Transverse colon (tissue), 3 donors: ENCODE data around the gene DNAJC18.

Experiments used
- EP300 ChIP-seq: sonication (generic); formaldehyde crosslinking; IDR thresholded peaks from one replicate; pipeline ENCODE4 v1.6.1; 2017; ENCODE audit warnings: antibody characterized with exemption, low read depth
- POLR2A ChIP-seq: fragments of 450-650 bp; IDR thresholded peaks from one replicate; pipeline ENCODE4 v1.6.1; 2016; ENCODE audit warnings: antibody characterized with exemption, mild to moderate bottlenecking, moderate library complexity
- TF ChIP-seq, protein P1 (sequence below), 5 experiments: fragments of 200-600 bp in 3 of 5; fragments of 450-650 bp in 2 of 5; sonication (generic) in 3 of 5; IDR thresholded peaks; 1 replicate in 2 of 5; 2 replicates in 3 of 5; pipeline ENCODE4 v1.5.1; 2016 to 2017; ENCODE audit warnings: antibody characterized with exemption in 5 of 5, inconsistent platforms in 3 of 5, mild to moderate bottlenecking in 2 of 5, moderate library complexity in 1 of 5

DNA sequence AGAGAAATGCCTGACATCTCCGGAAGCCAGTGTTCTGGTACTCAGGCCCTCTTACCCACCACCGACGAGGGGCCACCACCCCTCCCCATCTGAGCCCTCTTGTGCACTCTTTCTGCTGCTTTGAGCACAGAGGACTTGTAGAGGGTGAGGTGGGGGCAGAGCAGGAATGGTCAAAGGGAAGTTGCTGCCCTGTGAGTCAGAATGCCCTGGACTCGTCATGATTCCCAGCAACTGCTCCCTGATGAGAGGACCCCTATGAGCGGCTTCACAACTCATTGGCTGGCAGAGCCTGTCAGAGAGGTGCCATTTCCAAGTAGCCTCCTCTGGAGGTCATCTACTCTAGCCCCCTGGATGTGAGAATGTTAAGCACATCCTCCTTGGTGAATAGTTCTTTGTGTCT lies 22.4 kb upstream of the DNAJC18 start:
- no peak for TF ChIP-seq POLR2A
- TF ChIP-seq, protein P1, sequence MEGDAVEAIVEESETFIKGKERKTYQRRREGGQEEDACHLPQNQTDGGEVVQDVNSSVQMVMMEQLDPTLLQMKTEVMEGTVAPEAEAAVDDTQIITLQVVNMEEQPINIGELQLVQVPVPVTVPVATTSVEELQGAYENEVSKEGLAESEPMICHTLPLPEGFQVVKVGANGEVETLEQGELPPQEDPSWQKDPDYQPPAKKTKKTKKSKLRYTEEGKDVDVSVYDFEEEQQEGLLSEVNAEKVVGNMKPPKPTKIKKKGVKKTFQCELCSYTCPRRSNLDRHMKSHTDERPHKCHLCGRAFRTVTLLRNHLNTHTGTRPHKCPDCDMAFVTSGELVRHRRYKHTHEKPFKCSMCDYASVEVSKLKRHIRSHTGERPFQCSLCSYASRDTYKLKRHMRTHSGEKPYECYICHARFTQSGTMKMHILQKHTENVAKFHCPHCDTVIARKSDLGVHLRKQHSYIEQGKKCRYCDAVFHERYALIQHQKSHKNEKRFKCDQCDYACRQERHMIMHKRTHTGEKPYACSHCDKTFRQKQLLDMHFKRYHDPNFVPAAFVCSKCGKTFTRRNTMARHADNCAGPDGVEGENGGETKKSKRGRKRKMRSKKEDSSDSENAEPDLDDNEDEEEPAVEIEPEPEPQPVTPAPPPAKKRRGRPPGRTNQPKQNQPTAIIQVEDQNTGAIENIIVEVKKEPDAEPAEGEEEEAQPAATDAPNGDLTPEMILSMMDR (IDR thresholded peaks at IDR 0.05): no peak
- TF ChIP-seq EP300: no peak
